ENCODE results near the gene CDIPT.
"Not testable (repeated sequence)": the region's sequence is repeated elsewhere in the genome, so short reads cannot be mapped to it uniquely, and the experiment has no call there.

The CDIPT gene, protein sequence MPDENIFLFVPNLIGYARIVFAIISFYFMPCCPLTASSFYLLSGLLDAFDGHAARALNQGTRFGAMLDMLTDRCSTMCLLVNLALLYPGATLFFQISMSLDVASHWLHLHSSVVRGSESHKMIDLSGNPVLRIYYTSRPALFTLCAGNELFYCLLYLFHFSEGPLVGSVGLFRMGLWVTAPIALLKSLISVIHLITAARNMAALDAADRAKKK

DNA sequence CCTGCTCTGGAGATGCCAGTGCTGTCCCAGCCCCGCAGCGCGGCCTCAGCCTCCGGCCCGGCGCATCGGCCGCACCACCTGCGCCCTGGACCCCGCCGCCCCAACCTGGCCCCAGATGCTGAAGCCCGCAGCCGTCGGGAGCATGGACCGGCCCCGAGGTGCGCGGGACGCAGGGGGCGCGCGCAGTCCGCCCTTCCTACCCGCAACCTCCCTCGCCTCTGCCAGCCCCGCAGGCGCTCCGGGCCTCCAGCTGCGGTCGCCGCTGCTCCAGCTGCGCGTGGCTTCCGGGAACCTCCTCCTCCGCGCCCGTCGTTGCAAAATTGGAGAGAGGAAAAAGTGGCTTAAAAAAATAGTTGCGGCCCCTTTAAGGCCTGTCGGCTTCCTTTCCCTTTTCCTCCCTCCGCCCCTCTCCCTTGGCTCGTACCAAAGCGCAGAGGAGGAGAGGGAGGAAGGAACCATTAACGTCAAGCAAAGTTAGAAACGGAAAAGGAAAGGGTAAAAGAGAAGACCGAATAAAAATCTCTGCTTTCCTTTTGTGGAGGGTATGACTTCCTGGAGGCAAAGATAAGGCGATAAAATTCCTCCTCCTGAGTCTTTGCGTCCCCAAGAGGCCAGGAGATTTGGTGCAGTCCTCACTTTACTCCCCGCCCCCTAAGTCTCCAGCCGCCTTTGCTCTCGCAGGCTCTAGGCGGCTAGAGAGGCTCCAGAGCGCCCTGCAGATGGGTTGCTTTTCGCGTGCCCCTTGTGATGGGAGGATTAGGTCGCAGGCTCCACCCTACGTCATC, at the start of gene CDIPT:
TSS of gene CDIPT (minus strand) at position 343 of the 785 bp plus-strand sequence. CDS start 369 bp downstream, outside the sequence.
- peak; percentile 84 to 85 for DNase-seq (ENCODE audit: low read depth in 1 of 2, low spot score in 1 of 2)

DNA sequence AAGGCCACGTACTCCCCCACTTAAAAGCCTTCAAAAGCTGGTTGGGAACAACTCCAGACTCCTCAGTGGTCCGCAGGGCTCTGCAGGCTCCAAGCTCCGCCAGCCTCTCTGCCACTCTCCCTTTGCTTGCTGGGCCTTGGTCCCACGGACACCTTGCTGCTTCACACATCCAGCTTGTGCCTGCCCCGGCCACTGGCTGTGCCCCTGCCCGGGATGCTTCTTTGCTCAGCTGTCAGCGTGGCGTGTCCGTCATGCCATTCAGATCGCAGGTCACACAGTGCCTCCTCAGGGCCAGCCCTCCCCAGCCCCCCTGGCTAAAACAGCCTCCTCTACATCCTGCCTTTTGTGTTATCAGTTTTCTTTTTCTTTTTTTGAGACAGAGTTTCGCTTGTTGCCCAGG, 49.1 kb upstream of the CDIPT start:
- no peak for DNase-seq (ENCODE audit: low read depth in 1 of 2, low spot score in 1 of 2)

DNA sequence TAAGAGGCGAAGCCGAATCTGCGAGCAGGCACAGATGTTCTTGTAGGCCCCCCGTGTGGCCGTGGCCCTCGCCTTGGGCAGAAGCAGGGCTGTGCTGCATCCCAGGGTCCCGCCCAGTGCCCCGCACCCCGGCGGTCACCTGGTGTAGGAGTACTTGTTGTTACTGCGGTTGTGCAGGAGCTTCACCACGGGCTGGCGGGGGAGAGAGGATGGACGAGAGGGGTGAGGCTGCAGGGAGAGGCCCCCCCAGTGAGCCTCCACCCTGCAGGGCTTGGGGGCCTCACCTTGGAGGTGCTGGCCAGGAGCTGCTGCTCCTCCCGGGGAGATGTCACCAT, 48.6 kb upstream of the CDIPT start:
- no peak for DNase-seq (ENCODE audit: low read depth in 1 of 2, low spot score in 1 of 2)

DNA sequence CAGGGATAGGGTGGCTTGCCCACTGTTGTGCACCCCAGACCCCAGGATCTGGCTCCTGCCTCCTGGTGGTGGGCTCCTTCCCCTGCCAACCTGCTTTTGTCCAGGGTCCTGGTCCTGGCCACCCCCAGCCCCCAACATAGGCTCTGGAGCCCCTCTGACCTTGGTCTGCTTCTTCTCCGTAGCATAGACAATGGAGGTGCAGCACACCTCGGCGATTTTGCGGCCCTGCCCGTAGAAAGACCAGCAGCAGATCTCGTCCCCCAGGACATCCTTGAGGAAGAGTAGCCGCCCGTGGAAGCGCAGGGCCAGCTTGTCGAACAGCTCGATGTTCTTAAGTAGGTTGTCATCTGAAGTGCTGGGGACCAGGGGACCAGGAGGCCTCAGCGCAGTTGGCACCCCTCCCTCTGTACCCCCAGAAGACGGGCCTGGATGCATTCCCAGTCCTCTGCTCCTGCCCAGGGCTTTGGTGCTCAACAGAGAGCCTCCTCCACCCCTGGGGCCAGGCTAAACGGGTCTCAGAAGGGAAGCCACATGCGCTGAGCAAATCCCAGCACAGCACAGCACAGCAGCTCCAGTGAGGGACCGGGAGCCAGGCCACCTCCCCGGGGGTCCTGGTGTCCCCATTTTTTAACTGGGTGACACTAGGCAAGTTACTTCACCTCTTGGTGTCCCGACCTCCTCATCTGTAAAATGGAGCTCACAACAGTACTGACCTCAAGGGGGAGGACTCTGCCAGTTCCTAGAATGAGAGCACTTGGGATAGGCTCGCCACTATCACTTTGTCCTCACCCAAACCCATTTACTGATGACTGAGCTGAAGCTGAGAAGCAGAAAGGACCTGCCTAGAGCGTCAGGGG, 48.0 kb upstream of the CDIPT start:
- no peak for DNase-seq (ENCODE audit: low read depth in 1 of 2, low spot score in 1 of 2)

DNA sequence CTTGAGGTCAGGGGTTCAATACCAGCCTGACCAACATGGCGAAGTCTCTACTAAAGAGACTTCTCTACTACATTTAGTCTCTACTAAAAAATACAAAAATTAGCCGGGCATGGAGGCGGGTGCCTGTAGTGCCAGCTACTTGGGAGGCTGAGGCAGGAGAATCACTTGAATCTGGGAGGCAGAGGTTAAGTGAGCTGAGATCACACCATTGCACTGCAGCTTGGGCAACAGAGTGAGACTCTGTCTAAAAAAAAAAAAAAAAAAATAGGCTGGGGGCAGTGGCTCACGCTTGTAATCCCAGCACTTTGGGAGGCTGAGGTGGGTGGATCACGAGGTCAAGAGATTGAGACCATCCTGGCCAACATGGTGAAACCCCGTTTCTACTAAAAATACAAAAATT, 46.8 kb upstream of the CDIPT start:
- DNase-seq (ENCODE audit: low read depth in 1 of 2, low spot score in 1 of 2), result not testable (repeated sequence)

DNA sequence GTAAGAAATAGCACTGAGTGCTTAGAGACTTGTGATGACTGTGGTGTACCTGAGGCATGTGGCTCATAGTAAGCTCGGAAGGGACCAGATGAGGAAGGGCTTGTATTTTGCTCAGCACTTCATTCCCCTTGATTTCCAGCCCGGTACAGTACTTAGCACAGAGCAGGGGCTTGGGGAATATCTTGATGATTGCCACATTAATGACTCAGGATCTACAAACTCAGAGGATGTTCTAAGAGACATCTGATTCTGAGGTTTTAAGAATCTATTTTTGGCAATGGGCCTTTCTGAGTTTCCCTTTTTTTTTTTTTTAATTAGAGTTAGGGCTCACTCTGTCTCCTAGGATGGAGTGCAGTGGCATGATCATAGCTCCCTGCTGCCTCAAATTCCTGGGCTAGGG, 46.4 kb upstream of the CDIPT start:
- DNase-seq (ENCODE audit: low read depth in 1 of 2, low spot score in 1 of 2), result no peak

DNA sequence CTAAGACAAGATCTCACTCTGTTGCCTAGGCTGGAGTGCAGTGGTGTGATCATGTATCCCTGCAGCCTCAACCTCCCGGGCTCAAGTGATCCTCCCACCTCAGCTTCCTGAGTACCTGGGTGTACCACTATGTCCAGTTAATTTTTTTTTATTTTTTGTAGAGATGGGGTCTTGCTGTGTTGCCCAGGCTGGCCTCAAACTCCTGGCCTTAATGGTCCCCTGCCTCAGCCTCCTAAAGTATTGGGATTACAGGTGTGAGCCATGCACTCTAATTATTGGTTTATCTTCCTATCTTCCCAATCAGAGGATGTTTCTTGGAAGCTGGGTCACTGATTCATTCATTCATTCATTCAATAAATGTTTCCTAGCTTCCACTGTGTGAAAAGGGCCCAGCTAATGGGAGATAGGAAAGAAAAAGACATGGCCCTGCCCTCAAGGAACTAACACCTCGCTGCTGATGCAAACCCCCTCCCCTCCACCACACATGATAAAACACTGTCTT, 45.7 kb upstream of the CDIPT start:
- no peak for DNase-seq (ENCODE audit: low read depth in 1 of 2, low spot score in 1 of 2)

DNA sequence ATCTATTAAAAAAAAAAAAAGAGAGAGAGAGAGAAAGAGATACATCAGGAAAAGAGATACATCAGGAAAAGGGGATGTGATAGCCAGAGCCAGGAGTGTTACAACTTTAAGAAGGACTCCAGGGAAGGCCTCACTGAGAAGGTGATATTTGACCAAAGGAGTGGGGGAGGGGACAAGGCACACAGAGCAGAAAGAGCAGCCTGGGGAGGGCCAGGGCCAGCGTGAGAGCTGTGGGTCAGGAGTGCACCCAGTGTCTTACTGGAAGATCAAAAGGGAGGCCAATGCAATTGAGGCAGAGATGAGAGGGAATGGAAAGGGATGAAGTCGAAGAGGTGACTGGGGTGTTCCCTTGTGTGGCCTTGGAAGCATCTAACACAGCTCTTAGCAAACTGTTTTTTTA, 44.9 kb upstream of the CDIPT start:
- no peak for DNase-seq (ENCODE audit: low read depth in 1 of 2, low spot score in 1 of 2)

DNA sequence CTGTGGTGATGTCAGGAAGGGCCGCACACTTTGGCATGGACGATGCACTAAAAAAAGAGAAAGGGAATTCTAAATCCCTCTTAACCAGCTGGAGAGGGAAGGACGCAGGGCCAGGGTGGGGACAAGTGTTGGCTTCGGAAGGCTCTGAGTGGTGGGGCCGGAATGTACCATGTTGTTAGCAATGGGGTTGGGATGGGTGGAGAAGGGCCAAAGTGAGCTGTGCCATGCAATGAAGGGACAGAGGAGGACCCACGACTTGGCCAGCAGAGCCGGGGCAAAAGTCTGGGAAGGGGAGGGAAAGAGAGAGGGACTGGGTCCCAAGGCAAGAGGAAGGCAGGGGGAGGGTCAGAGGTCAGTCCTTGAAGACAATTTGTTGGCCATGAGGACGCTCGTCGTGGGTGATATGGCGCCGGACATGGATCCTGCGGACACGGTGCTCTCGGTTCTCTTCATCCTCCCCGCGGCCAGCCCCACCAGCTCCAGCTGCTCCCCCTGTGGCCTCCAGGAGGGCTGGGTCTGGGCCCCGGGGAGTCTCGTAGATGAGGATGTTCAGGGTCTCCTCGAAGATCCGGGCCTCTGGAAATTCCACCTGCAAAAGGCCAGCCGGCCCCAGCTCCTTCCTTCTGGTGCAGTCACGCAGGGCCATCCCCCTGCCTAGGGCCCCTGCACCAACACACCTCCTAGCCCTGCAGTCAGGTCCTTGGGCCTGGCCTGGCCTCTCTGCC, 43.7 kb upstream of the CDIPT start:
- no peak for DNase-seq (ENCODE audit: low read depth in 1 of 2, low spot score in 1 of 2)

DNA sequence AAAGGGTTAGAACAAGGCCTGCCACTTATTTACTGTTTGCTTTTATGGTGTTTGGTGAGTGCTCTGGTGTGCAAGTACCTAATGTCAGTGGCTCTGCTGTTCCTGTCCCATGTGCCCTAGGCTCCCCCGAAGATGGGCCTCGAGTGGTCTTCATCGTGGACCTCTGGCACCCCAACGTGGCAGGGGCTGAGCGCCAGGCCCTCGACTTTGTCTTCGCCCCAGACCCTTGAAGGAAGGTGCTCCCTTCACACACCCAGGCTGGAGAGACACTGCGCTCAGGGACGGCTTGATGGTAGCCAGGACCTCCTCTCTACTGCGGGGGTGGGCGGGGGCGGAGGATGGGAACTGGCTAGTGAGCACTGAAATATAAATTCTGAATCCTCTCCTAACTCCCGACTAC, 42.6 kb upstream of the CDIPT start:
- DNase-seq (ENCODE audit: low read depth in 1 of 2, low spot score in 1 of 2), result no peak

DNA sequence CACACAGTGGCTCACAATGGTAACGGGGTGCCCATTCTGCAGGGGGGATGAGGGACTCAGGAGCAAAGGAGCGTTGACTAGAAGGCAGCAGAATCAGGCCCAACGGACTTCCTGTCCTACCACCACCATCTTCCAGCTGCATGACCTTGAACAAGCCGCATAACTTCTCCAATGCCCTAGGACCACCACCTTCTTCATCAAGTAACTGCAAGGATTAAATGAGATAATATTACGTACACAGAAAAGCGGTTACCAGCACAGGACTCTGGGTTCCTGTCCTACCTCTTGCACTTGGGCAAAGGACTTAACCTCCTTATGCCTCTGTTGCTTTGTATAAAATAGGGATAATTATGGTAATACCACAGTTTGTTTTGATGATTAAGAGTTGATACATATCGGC, 41.9 kb upstream of the CDIPT start:
- no peak for DNase-seq (ENCODE audit: low read depth in 1 of 2, low spot score in 1 of 2)

DNA sequence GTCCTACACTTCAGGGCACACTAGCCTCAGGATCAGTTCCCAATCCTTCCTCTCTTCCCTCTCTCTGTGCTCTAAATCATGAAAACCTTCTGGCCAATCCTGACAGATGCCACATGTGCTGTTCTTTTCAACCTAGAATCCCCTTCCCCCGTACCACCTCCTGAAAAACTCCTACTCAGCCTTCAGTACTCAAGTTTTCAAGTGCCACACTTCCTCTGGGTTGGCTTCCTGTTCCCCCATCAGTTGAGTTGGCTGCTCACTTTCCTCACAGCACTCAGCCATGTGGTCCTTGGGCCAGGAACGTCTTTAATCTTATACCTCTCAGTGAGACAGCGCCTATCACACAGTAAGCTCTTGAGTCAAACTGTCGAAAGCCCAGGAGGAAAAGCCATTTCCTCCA, 40.6 kb upstream of the CDIPT start:
- no peak for DNase-seq (ENCODE audit: low read depth in 1 of 2, low spot score in 1 of 2)

DNA sequence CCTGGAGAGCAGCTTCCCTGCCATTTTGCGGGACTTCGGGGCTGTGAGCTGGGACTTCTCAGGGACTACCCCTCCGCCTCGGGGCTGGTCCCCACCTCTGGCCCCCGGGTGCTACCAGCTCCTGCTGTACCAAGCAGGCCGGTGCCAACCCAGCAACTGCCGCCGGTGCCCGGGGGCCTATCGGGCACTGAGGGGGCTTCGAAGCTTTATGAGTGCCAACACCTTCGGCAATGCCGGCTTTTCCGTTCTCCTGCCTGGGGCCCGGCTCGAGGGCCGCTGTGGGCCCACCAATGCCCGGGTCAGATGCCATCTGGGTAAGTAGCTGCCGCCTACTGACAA, 38.5 kb upstream of the CDIPT start:
- no peak for DNase-seq (ENCODE audit: low read depth in 1 of 2, low spot score in 1 of 2)

DNA sequence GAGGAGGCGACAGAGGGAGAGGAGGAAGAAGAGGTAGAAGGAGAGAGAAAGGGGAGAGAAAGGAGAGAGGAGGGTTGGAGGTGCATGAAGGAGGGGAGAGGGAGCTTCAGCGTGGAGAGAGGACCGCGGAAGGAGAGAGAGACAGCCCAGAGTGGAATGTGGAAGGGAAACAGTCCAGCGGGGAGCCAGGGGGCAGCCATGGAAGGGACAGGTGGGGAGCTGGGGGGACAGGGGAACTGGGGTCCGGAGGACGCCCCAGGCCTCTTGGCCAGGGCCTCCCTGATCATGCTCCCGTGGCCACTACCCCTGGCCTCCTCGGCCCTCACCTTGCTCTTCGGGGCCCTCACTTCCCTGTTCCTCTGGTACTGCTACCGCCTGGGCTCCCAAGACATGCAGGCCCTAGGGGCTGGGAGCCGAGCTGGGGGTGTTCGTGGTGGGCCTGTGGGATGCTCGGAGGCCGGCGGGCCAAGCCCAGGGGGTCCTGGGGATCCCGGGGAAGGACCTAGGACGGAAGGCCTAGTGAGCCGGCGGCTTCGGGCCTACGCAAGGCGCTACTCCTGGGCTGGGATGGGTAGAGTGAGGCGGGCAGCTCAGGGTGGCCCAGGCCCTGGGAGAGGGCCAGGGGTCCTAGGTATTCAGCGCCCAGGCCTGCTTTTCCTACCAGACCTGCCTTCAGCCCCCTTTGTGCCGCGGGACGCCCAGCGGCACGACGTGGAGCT, 38.0 kb upstream of the CDIPT start:
- no peak for DNase-seq (ENCODE audit: low read depth in 1 of 2, low spot score in 1 of 2)

DNA sequence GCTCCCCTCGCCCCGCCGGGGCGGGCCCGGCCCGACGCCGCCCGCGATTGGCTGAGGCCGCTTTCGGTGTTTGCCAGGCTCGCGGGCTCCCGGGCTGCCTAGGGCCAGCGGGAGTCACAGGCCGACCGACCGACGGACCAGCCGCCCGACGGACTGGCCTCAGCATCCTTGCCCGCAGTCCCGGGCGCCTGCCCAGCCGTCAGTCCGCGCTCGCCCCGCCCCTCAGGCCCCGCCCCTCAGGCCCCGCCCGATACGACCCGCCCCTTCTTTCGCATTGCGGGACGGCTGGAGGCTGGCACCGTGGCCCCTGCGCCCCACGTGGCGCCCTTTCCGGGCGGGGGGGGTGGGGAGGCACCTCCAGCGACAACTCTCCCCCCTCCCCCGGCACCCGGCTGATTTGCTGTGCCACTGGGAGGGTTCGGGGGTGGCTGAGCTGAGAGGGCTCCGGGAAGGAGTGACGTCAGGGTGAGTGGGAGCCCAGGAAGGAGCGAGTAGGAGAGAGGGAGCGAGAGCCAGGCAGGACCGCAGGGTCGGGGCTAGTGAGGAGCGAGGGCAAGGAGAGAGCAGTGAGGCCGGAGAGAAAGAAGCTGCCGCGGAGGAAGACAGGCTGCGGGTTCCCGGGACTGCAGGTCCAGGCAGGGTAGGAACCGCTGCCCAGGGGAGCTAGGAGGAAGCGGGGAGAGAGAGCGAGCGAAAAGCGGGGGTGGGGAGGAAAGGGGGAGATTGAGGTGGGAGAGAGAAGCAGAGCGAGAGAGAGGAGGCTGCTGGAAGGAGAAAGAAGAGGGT, 37.3 kb upstream of the CDIPT start, which contains the start of gene ASPHD1:
TSS of gene ASPHD1 (plus strand) at position 387 of the 786 bp plus-strand sequence. CDS start 484 bp downstream, outside the sequence.
- peak; percentile 52 to 56 for DNase-seq (ENCODE audit: low read depth in 1 of 2, low spot score in 1 of 2)

DNA sequence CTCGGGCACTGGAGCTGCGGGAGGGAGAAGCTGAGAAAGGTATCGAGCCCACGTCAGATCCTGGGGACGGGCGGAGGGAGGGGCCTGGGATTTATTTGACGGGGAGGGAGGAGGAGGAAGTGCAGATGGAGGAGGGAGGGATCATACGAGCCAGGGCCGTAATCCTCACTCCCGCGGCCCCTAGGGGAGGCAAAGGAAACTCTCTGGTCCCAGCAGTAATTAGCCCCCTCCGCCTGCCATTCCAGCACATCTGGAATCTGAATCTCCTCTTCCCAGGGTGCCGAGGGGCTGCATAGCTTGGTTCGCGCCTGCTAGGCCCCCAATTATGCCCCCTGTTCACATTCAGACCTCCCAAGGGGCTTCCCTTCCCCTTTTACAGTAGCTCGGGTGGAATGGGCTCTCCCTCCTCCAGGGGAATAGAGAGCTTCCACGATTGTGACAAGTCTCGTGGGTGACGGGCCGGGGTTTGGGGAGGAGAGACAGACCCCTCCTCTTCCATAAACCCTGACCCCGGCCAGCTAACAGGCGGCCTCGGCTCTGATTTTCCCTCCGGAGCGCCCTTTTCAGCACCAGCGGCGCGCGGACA, 36.6 kb upstream of the CDIPT start, which contains the start of gene SEZ6L2:
TSS of gene SEZ6L2 (minus strand) at position 35 of the 586 bp plus-strand sequence. CDS start 531 bp downstream, outside the sequence.
- peak in 1 of 2 donors; percentile 74 for DNase-seq (ENCODE audit: low read depth in 1 of 2, low spot score in 1 of 2)

DNA sequence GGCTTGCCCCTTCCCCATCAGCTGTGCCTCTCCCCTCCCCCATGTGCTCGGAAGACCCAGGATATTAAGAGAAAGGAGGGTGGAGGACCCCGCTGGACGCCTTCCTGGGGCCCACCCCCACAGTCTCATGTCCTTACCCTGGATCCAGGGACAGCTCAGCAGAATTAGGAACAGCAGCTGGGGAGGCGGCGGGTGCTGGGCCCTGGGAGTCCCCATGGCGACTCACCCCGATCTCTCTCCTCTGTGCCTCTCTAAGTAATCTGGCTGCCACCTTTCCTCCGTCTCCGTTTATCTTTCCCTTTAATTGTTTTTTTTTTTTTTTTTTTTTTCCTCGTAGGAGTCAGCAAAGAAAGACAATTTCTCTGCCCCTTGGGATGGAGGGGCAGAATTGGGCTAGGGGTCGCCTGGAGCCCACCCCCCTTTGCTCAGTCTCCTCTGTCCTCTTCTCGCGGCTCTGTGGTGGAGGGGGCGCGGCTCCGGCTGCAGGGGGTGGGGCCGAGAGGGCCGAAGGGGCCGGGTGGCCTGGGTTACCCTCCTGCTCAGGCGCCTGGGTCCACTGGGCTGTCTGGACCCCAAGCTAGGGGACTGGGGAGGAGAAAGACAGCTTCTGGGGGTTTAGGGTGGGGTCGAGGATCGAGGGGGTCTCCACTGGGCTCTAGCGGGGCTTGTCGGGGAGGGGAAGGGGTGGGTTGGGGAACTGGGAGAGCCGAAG, 35.9 kb upstream of the CDIPT start:
- no peak for DNase-seq (ENCODE audit: low read depth in 1 of 2, low spot score in 1 of 2)

DNA sequence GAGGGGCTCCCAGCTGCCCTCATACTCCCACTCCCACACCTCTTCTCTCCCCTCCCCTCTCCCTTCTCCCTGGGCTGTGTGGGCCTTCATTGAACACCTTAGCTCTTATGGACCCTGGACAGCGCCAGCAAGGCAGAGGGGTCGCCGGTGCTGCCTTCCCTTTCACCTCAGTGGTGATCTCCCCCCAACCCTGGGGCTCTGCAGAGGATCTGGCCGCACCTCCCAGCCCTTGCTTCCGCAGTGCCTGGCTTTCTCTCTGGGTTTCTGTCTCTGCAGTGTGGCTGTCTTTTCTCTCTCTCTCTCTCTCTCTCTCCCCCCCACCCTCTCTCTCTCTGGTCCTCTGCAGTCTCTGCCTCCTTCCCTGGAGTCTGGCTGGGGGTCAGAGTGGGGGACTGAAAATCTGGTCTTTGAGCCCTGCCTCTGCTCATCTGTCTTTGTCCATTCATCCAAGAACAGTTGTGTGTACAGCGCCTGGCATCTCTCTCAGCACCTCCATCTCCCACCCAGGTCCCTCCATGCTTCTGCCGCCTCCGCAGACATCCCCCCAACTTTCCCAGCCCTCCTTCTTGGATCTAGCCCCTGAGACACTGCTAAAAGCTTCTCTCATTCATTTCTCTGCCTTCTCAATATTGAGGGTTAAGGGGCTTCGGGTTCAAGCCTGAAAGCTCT, 35.2 kb upstream of the CDIPT start:
- DNase-seq (ENCODE audit: low read depth in 1 of 2, low spot score in 1 of 2), result no peak

All from stimulated activated CD4-positive, alpha-beta T cell treated with anti-CD3 and anti-CD28 coated beads, Interleukin-15, amount 100 ng/mL, for 1 hour (primary cell).